K562 (cell line): ENCODE measurements around the gene PLEKHA6. TPM values are rescaled to one million over a fixed set of nuclear protein-coding genes. Genes with fewer than 3 reads are reported as not detected.

Experiments
- ATAC-seq: fragments of 200-7000 bp; cut with Tn5 transposase; 3 replicates; pipeline ENCODE4 v1.9.1; 2020; ENCODE audit warnings: moderate library complexity
- BruUV-seq: library from RNA; stranded (reverse); fragments of 400-500 nt; replicated peaks from 2 replicates; lab custom pipeline; 2021; lab: Mats Ljungman, UMichigan
- CTCF ChIA-PET: fragments of 300-600 bp; formaldehyde crosslinking; extraction: SDS; loops from one replicate; lab custom pipeline; 2021; ENCODE audit warnings: low intra/inter-chr PET ratio; lab: Yijun Ruan, JAX
- POLR2A ChIA-PET: fragments of 300-600, 350-650 bp; sonication (Branson Sonifier 250); formaldehyde crosslinking; extraction: SDS; loops from one replicate; lab custom pipeline; 2021; ENCODE audit warnings: antibody characterized with exemption, inconsistent platforms; lab: Yijun Ruan, JAX
- DNase-seq, 4 experiments: peaks; one replicate each; pipeline versions ENCODE4 v3.0.0 to v3.0.0-alpha.2; 2011 to 2018; ENCODE audit warnings: low spot score in 3 of 4, mixed read lengths in 3 of 4; ENCODE audit errors: extremely low read depth in 1 of 4
- FAIRE-seq: peaks from 2 replicates; lab custom pipeline; 2011; peaks lifted over from hg19 to GRCh38; lab: Jason Lieb, UNC
- H2AFZ ChIP-seq: 2 replicates; pipeline ENCODE4 v1.6.0; 2011; ENCODE audit warnings: low read depth, low read length, control low read depth, inconsistent platforms
- H3K27ac ChIP-seq: fragments of 200-600 bp; 3 replicates; pipeline ENCODE4 v1.8.0; 2011; ENCODE audit warnings: low read depth, mild to moderate bottlenecking, control low read depth, inconsistent platforms, low read length, moderate library complexity, mixed read lengths; ENCODE audit errors: extremely low read depth
- H3K27me3 ChIP-seq, 2 experiments: fragments of 300-600 bp in 1 of 2; 2 replicates in 1 of 2; 3 replicates in 1 of 2; pipeline versions ENCODE4 v1.6.0 to v1.8.0; 2011; ENCODE audit warnings: inconsistent platforms in 2 of 2, low read length in 2 of 2, mild to moderate bottlenecking in 1 of 2, mixed read lengths in 1 of 2, moderate library complexity in 1 of 2; ENCODE audit not compliant: control insufficient read depth in 2 of 2, insufficient read depth in 2 of 2
- H3K36me3 ChIP-seq: fragments of 300-600 bp; 3 replicates; pipeline ENCODE4 v1.8.0; 2011; ENCODE audit warnings: mild to moderate bottlenecking, low read length, inconsistent platforms; ENCODE audit not compliant: control insufficient read depth, insufficient read depth
- H3K4me1 ChIP-seq, 2 experiments: fragments of 200-600 bp in 1 of 2; replicated peaks in 1 of 2; 2 replicates in 1 of 2; 3 replicates in 1 of 2; pipeline versions ENCODE4 v1.5.1 to v1.8.0; 2011; ENCODE audit warnings: inconsistent platforms in 2 of 2, low read length in 2 of 2, mild to moderate bottlenecking in 1 of 2, mixed read lengths in 1 of 2, moderate library complexity in 1 of 2; ENCODE audit not compliant: control insufficient read depth in 2 of 2, insufficient read depth in 2 of 2
- H3K4me2 ChIP-seq: 2 replicates; pipeline ENCODE4 v1.6.1; 2011; ENCODE audit warnings: low read length, control low read depth, inconsistent platforms, mixed read lengths; ENCODE audit not compliant: insufficient read depth
- H3K4me3 ChIP-seq: fragments of 200-600 bp; sonication (generic), shearing (Covaris generic); 2 replicates; pipeline ENCODE4 v1.5.1; 2016; ENCODE audit warnings: control low read depth, inconsistent platforms
- H3K79me2 ChIP-seq: fragments of 200-600 bp; 3 replicates; pipeline ENCODE4 v1.8.0; 2011; ENCODE audit warnings: low read length, inconsistent platforms; ENCODE audit not compliant: control insufficient read depth, insufficient read depth
- H3K9ac ChIP-seq, 2 experiments: 2 replicates each; pipeline versions ENCODE4 v1.6.0 to v1.6.1; 2011; ENCODE audit warnings: low read depth in 2 of 2, low read length in 2 of 2, control low read depth in 1 of 2, inconsistent platforms in 1 of 2, mild to moderate bottlenecking in 1 of 2, mixed read lengths in 1 of 2; ENCODE audit not compliant: insufficient read depth in 1 of 2
- H3K9me1 ChIP-seq: one replicate; pipeline ENCODE4 v1.6.0; 2011; ENCODE audit warnings: inconsistent platforms, mild to moderate bottlenecking, low read length, moderate library complexity; ENCODE audit not compliant: control insufficient read depth, insufficient read depth
- H3K9me3 ChIP-seq: replicated peaks from 2 replicates; pipeline ENCODE4 v1.5.1; 2011; ENCODE audit warnings: low read depth, low read length, inconsistent platforms; ENCODE audit not compliant: control insufficient read depth, insufficient read depth
- H4K20me1 ChIP-seq: replicated peaks from 2 replicates; pipeline ENCODE4 v1.6.1; 2011; ENCODE audit warnings: low read length, inconsistent platforms, mixed read lengths; ENCODE audit not compliant: control insufficient read depth, insufficient read depth
- FUS ChIP-seq: fragments of 200-400 bp; formaldehyde crosslinking; optimal IDR thresholded peaks from 2 replicates; pipeline ENCODE3; 2017; ENCODE audit warnings: low read depth, low read length
- GABPB1 ChIP-seq: sonication (generic); formaldehyde crosslinking; IDR thresholded peaks from 2 replicates; pipeline ENCODE4 v1.8.0; 2022; ENCODE audit warnings: mild to moderate bottlenecking, missing genetic modification reagents
- GATA2 ChIP-seq: sonication (generic); formaldehyde crosslinking; IDR thresholded peaks from 2 replicates; pipeline ENCODE4 v1.4.0; 2020; ENCODE audit warnings: mild to moderate bottlenecking, missing genetic modification reagents
- MEF2D ChIP-seq: conservative IDR thresholded peaks from 2 replicates; pipeline ENCODE4 v1.6.1; 2016; ENCODE audit warnings: low read depth, missing genetic modification characterization, missing compliant biosample characterization
- NRF1 ChIP-seq, 2 experiments: fragments of 450-650 bp; IDR thresholded peaks in 1 of 2; conservative IDR thresholded peaks in 1 of 2; 2 replicates each; pipeline ENCODE4 v1.6.1; 2014; ENCODE audit warnings: mild to moderate bottlenecking in 2 of 2
- RCOR1 ChIP-seq, 2 experiments: IDR thresholded peaks; 2 replicates each; pipeline ENCODE4 v1.6.1; 2012; ENCODE audit warnings: low read depth in 2 of 2, low read length in 2 of 2, borderline replicate concordance in 1 of 2, improper control_type of control experiment in 1 of 2
- SAFB2 ChIP-seq: fragments of 200-400 bp; formaldehyde crosslinking; IDR thresholded peaks from 2 replicates; pipeline ENCODE4 v1.6.1; 2018; ENCODE audit warnings: borderline replicate concordance, low read length, low read depth, moderate library complexity; ENCODE audit not compliant: severe bottlenecking
- TRIM28 ChIP-seq: fragments of 450-650 bp; IDR thresholded peaks from 2 replicates; pipeline ENCODE4 v1.6.1; 2017
- ZNF184 ChIP-seq: sonication (generic); formaldehyde crosslinking; IDR thresholded peaks from 2 replicates; pipeline ENCODE4 v1.5.0; 2020; ENCODE audit warnings: missing genetic modification reagents
- ZNF212 ChIP-seq: fragments of 450-650 bp; formaldehyde crosslinking; IDR thresholded peaks from 2 replicates; pipeline ENCODE4 v1.4.0; 2020; ENCODE audit warnings: mild to moderate bottlenecking
- ZNF780A ChIP-seq: fragments of 250-450 bp; sonication (Bioruptor Pico); IDR thresholded peaks from 2 replicates; pipeline ENCODE4 v1.5.0; 2021; ENCODE audit warnings: mild to moderate bottlenecking
- WGBS: fragments of 100-300 bp; shearing (Covaris generic); methylation state at CpG from one replicate; pipeline ENCODE4 v1.1.6; 2016; ENCODE audit warnings: low coverage, mixed read lengths; ENCODE audit not compliant: insufficient coverage; ENCODE audit errors: missing lambda C conversion rate; 5-methylcytosine and 5-hydroxymethylcytosine counted together
- in situ Hi-C: fragments of 300-500 bp; cut with MboI; formaldehyde crosslinking; loops from 4 replicates; pipeline ENCODE4 v1.15.0; 2018; ENCODE audit warnings: inconsistent platforms, mixed read lengths
- intact Hi-C: fragments of 100-400 bp; cut with micrococcal nuclease; formaldehyde crosslinking; loops from 2 replicates; pipeline ENCODE4 v1.14.2; 2022
- polyA plus RNA-seq, 8 experiments: library from polyadenylated mRNA; depleted of rRNA in 4 of 8; stranded (reverse) in 5 of 8; unstranded in 3 of 8; fragments of >200 nt; fragmentation: Nextera tagmentation in 2 of 8; fragmentation: Illumina TruSeq in 1 of 8; extraction: Ambion mirVana in 2 of 8; extraction: Trizol in 1 of 8; gene quantifications; 2 replicates each; pipeline versions ENCODE4 v1.2.1 to v1.2.3, GENCODE V29; 2011 to 2014; ENCODE audit warnings: inconsistent platforms in 1 of 8, missing spikeins in 1 of 8
- total RNA-seq, 7 experiments: library from RNA; depleted of rRNA in 6 of 7; stranded (reverse); fragments of >200 nt in 6 of 7; fragmentation: Illumina TruSeq in 2 of 7; extraction: Trizol in 2 of 7; gene quantifications; 2 replicates each; pipeline versions ENCODE4 v1.2.1 to v1.2.3, GENCODE V29; 2011 to 2021; ENCODE audit warnings: low replicate concordance in 1 of 7
- TF ChIP-seq, protein P1 (sequence below): fragments of 200-800 bp; sonication (Bioruptor generic); IDR thresholded peaks from 2 replicates; pipeline ENCODE4 v1.6.1; 2017; ENCODE audit warnings: missing genetic modification characterization, missing compliant biosample characterization
- TF ChIP-seq, protein P2 (sequence below): fragments of 450-650 bp; IDR thresholded peaks from 2 replicates; pipeline ENCODE4 v1.6.1; 2016

The PLEKHA6 gene
- total and polyA plus RNA-seq, 9 of the 15 experiments (the other 6 are each of a cell fraction or from before 2014, with no cell fraction given) = under 0.01 to 0.33 (median 0.01) TPM; not detected in 4

DNA sequence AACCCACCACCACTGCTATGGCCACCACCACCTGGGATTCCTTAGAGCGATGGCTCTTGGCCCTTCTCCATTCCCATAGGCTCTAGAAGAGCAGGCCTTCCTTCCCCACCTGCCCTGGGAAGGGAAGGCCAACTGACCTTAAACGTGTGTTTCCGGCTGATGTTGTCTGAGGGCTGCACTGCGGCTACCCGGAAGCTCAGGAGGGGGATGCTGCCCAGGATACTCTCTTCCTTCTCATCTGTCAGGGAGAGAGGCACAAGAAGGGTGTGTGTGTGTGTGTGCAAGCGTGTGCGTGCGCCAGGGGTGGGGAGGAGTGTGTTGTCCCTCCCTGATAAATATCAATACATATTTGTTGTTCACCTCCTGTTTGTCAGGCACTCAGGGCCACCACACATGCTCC, 94.9 kb downstream of the PLEKHA6 start:
- in situ Hi-C loops (no loop called here), intact Hi-C loops (no loop called here)
- Histone ChIP-seq H3K4me1 (peaks cover 0 to 3% of the 10 kb centered on the region in 2 experiments; a peak in 1 of 5 replicates), H3K27ac (no peak overlapping the region), H3K27me3 (peaks cover 45 to 80% of the 10 kb centered on the region in 2 experiments), H3K9me1 (no peaks in the 10 kb centered on the region), H4K20me1 (0 out of 2 replicates have a peak, but pooled peaks cover 6% of the 10 kb centered on the region), H3K9ac (no peak overlapping the region), H3K4me2 (no peak overlapping the region), H2AFZ (no peak overlapping the region), H3K79me2 (no peaks in the 10 kb centered on the region), H3K4me3 (no peak overlapping the region), H3K36me3 (no peaks in the 10 kb centered on the region), H3K9me3 (no peaks in the 10 kb centered on the region)
- TF ChIP-seq NRF1 (conservative IDR thresholded peaks at IDR 0.05 in 1 of 2, IDR thresholded peaks at IDR 0.05 in 1 of 2) (peak; percentile 80 to 83), ZNF780A (CRISPR knock-in tag) (no peak), GABPB1 (CRISPR knock-in tag) (no peak)
- WGBS = under 1% methylated on average over 8 of the region's 8 CpGs
- POLR2A ChIA-PET = interaction anchor here (0.6 to 2.0 kb wide), 4 partner anchors 8 to 136 kb away, joined by 3 to 9 read pairs (median 4); no protein-coding TSS in a partner anchor
- DNase-seq = no peak
- ATAC-seq = no peak
- FAIRE-seq = no peak
- no TSS peak for BruUV-seq
- CTCF ChIA-PET = no interaction called here

DNA sequence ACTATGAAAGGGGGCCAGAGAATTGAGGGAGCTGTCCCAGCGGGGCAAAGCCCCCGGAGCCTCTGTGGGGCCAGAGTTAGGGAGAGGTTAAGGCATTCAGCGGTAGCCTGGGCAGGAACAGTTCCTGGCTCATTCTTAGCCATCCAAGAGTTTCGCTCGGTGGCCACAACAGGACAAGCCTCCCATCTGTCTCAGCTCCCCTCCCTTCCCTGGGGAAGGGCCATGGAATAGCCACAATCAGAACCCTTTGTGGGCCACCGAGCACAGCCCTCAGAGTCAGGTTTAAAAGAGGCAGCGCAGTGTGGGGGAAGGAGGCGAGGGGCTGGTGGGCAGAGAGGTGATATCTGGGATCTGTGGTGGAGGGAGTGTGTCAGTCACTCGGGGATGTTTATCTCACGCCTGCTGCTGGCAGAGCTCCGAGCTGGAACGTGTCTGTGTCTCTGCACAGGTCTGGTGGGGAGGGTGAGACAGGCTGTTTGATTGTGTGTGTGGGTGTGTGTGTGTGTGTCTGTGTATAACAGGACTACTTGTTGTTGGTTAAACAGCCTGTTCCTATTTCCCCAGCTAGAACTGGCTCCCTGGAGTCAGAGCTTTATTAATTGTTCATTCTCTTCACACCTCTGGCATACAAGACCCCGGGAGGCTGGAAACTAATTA, 96.3 kb downstream of the PLEKHA6 start:
- intact Hi-C loops (no loop called here), in situ Hi-C loops (no loop called here)
- Histone ChIP-seq H3K4me3 (no peak overlapping the region), H3K79me2 (no peaks in the 10 kb centered on the region), H3K9ac (0 out of 4 replicates have a peak overlapping the region, but pooled peaks of 1 of the 2 experiments have one; percentile 6), H2AFZ (no peak overlapping the region), H4K20me1 (peaks cover 9% of the 10 kb centered on the region; the same call in 1 of the 2 replicates), H3K9me1 (no peaks in the 10 kb centered on the region), H3K36me3 (no peaks in the 10 kb centered on the region), H3K4me2 (no peak overlapping the region), H3K27ac (no peak overlapping the region), H3K9me3 (no peaks in the 10 kb centered on the region), H3K27me3 (peaks cover 35 to 79% of the 10 kb centered on the region in 2 experiments), H3K4me1 (peaks cover 0 to 3% of the 10 kb centered on the region in 2 experiments; a peak in 1 of 5 replicates)
- DNase-seq (no peak), FAIRE-seq (no peak), ATAC-seq (peak; percentile 11; the same call in 2 of the 3 replicates)
- 2% methylated on average over 13 of the region's 13 CpGs for WGBS
- no TSS peak for BruUV-seq
- ChIA-PET POLR2A (interaction anchor here (0.6 to 1.4 kb wide), 6 partner anchors 8 to 244 kb away, joined by 3 to 8 read pairs (median 4); no protein-coding TSS in a partner anchor), CTCF (no interaction called here)
- TF ChIP-seq, protein P1, sequence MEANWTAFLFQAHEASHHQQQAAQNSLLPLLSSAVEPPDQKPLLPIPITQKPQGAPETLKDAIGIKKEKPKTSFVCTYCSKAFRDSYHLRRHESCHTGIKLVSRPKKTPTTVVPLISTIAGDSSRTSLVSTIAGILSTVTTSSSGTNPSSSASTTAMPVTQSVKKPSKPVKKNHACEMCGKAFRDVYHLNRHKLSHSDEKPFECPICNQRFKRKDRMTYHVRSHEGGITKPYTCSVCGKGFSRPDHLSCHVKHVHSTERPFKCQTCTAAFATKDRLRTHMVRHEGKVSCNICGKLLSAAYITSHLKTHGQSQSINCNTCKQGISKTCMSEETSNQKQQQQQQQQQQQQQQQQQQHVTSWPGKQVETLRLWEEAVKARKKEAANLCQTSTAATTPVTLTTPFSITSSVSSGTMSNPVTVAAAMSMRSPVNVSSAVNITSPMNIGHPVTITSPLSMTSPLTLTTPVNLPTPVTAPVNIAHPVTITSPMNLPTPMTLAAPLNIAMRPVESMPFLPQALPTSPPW (CRISPR knock-in tag) = peak; percentile 33; the same call in 1 of the 2 replicates
- TF ChIP-seq TRIM28 (no peak), ZNF212 (CRISPR knock-in tag) (no peak), ZNF184 (CRISPR knock-in tag) (no peak), FUS (no peak), GATA2 (0 out of 2 replicates have a peak, but pooled peaks have one; percentile 8), RCOR1 (IDR thresholded peaks at IDR 0.05; ENCODE audit: borderline replicate concordance in 1 of 2, low read depth in 2 of 2, low read length in 2 of 2) (no peak), MEF2D (no peak), SAFB2 (no peak)
- TF ChIP-seq, protein P2, sequence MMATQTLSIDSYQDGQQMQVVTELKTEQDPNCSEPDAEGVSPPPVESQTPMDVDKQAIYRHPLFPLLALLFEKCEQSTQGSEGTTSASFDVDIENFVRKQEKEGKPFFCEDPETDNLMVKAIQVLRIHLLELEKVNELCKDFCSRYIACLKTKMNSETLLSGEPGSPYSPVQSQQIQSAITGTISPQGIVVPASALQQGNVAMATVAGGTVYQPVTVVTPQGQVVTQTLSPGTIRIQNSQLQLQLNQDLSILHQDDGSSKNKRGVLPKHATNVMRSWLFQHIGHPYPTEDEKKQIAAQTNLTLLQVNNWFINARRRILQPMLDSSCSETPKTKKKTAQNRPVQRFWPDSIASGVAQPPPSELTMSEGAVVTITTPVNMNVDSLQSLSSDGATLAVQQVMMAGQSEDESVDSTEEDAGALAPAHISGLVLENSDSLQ = peak; percentile 50
